SK-N-SH treated with all-trans-retinoic acid at 6 μM for 48 hours (cell line): Measurements from ENCODE around the gene IFI44L.
A peak's percentile ranks its signal among the peaks of the same experiment; 100 is the strongest.

Experiments
- ARNTL ChIP-seq: fragments of 450-650 bp; formaldehyde crosslinking; IDR thresholded peaks from 2 replicates; pipeline ENCODE4 v1.5.0; 2020; ENCODE audit warnings: low read depth, mild to moderate bottlenecking, moderate library complexity, borderline replicate concordance
- BACH2 ChIP-seq: fragments of 250-450 bp; sonication (Bioruptor Pico); IDR thresholded peaks from 2 replicates; pipeline ENCODE4 v1.9.0; 2021; ENCODE audit warnings: mild to moderate bottlenecking, borderline replicate concordance
- CSDC2 ChIP-seq: fragments of 250-450 bp; sonication (Bioruptor Pico); IDR thresholded peaks from 2 replicates; pipeline ENCODE4 v1.5.0; 2020; ENCODE audit warnings: mild to moderate bottlenecking, moderate library complexity
- PPARA ChIP-seq: fragments of 250-450 bp; sonication (Bioruptor Pico); IDR thresholded peaks from 2 replicates; pipeline ENCODE4 v1.5.0; 2020; ENCODE audit warnings: mild to moderate bottlenecking, borderline replicate concordance
- RARB ChIP-seq: fragments of 250-450 bp; sonication (Bioruptor Pico); IDR thresholded peaks from 2 replicates; pipeline ENCODE4 v1.8.0; 2021; ENCODE audit warnings: mild to moderate bottlenecking, moderate library complexity
- TOX ChIP-seq: fragments of 250-450 bp; sonication (Bioruptor Pico); IDR thresholded peaks from 2 replicates; pipeline ENCODE4 v1.8.0; 2021; ENCODE audit warnings: mild to moderate bottlenecking, moderate library complexity, borderline replicate concordance
- ZFP3 ChIP-seq: fragments of 250-450 bp; sonication (Bioruptor Pico); IDR thresholded peaks from 2 replicates; pipeline ENCODE4 v1.5.0; 2020; ENCODE audit warnings: mild to moderate bottlenecking, moderate library complexity
- ZNF8 ChIP-seq: fragments of 450-650 bp; formaldehyde crosslinking; IDR thresholded peaks from 2 replicates; pipeline ENCODE4 v1.5.0; 2020; ENCODE audit warnings: mild to moderate bottlenecking, moderate library complexity
- TF ChIP-seq, protein P1 (sequence below): fragments of 250-450 bp; sonication (Bioruptor Pico); IDR thresholded peaks from 2 replicates; pipeline ENCODE4 v1.8.0; 2020; ENCODE audit warnings: mild to moderate bottlenecking, moderate library complexity, borderline replicate concordance

DNA sequence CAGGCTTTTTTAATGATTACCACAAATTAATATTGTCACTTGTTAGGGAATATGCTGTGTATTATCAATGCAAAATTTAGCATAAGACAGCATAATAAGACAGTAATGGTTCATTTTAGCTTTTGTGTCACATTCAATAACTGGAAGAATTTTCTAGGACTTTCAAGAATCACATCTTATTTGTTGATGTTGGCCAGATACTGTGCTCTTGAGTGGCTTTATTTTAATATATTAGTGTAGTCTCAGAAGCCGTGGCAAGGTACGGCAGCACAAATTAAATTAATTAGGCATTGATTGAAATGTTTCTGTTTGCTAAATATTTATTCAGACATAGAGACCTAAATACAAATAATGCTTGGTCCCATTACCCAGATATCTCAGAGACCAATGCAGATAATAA is 10.4 kb downstream of the IFI44L start:
- no peak for TF ChIP-seq CSDC2 (CRISPR knock-in tag)
- TF ChIP-seq RARB = no peak; the same call in 1 of the 2 replicates
- TF ChIP-seq, protein P1, sequence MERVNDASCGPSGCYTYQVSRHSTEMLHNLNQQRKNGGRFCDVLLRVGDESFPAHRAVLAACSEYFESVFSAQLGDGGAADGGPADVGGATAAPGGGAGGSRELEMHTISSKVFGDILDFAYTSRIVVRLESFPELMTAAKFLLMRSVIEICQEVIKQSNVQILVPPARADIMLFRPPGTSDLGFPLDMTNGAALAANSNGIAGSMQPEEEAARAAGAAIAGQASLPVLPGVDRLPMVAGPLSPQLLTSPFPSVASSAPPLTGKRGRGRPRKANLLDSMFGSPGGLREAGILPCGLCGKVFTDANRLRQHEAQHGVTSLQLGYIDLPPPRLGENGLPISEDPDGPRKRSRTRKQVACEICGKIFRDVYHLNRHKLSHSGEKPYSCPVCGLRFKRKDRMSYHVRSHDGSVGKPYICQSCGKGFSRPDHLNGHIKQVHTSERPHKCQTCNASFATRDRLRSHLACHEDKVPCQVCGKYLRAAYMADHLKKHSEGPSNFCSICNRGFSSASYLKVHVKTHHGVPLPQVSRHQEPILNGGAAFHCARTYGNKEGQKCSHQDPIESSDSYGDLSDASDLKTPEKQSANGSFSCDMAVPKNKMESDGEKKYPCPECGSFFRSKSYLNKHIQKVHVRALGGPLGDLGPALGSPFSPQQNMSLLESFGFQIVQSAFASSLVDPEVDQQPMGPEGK (CRISPR knock-in tag) = no peak; the same call in 1 of the 2 replicates
- no peak for TF ChIP-seq ZFP3 (CRISPR knock-in tag)
- no peak for TF ChIP-seq BACH2 (CRISPR knock-in tag)
- TF ChIP-seq ZNF8 (CRISPR knock-in tag) = no peak
- TF ChIP-seq ARNTL (CRISPR knock-in tag) = no peak
- TF ChIP-seq TOX (CRISPR knock-in tag) = peak; percentile 69
- TF ChIP-seq PPARA (CRISPR knock-in tag) = no peak
